ENCODE data around the gene ATF7IP2. TPM values are rescaled to one million over a fixed set of nuclear protein-coding genes. Genes with fewer than 3 reads are reported as not detected.

ATF7IP2 gene
- total RNA-seq, 1 experiment from 2014 or later: not detected

DNA sequence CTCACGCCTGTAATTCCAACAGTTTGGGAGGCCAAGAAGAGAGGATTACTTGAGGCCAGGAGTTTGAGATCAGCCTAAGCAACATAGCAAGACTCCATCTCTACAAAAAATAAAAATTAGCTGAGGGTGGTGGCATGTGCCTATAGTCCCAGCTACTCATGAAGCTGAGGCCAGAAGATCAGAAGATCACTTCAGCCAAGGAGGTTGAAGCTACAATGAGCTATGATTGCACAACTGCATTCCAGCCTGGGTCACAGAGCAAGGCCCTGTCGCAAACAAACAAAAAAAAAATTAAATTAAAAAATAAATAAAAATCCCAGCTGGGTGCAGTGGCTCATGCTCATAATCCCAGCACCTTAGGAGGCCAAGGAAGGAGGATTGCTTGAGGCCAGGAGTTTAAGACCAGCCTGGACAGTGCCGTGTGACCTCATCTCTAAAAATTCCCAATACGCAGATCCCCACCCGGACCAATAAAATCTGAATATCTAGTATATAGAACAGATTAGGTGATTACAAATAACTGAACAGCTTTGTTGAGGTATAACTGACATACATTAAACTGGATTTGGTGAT lies 18.2 kb upstream of the ATF7IP2 start:
- no peaks in the 10 kb centered on the region for H3K4me1 ChIP-seq
- no peaks in the 10 kb centered on the region for H3K9me3 ChIP-seq (replicated peaks)
- no peaks in the 10 kb centered on the region for H3K27me3 ChIP-seq
- DNase-seq: no peak
- H3K36me3 ChIP-seq: no peaks in the 10 kb centered on the region
- H3K27ac ChIP-seq: no peak overlapping the region
- H3K4me3 ChIP-seq: no peak overlapping the region

- H3K4me1 ChIP-seq: no peaks in the 10 kb centered on the region
- H3K27me3 ChIP-seq: no peaks in the 10 kb centered on the region
- H3K4me3 ChIP-seq: no peak overlapping the region
- H3K9me3 ChIP-seq (replicated peaks): no peaks in the 10 kb centered on the region
- H3K27ac ChIP-seq: no peak overlapping the region
- DNase-seq: no peak
- H3K36me3 ChIP-seq: no peaks in the 10 kb centered on the region
Observed at GRCh38 chr16:10368969-10369551, 16.8 kb upstream of the ATF7IP2 start.

- no peak for DNase-seq
Observed at GRCh38 chr16:10370096-10370726, 15.7 kb upstream of the ATF7IP2 start.

DNA sequence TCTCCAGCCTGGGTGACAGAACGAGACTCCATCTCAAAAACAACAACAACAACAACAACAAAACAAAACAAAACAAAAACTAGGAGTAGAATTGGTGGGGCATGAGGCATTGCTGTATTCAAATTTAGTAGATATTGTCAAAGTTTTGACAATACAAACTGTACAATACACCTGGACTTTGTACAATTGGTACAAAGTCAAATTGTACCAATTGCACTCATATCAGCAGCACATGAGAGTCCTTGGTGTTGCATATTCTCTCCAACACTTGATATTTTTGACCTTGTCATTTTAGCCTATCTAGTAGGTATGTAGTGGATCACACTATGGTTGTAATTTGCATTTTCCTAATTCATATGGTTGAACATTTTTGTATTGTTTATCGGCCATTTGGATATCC lies 14.3 kb upstream of the ATF7IP2 start:
- no peaks in the 10 kb centered on the region for H3K36me3 ChIP-seq
- H3K27me3 ChIP-seq: no peaks in the 10 kb centered on the region
- no peak for DNase-seq
- H3K9me3 ChIP-seq (replicated peaks): no peaks in the 10 kb centered on the region
- H3K4me1 ChIP-seq: no peaks in the 10 kb centered on the region
- H3K4me3 ChIP-seq: no peak overlapping the region
- no peak overlapping the region for H3K27ac ChIP-seq

More at GRCh38 chr16:10370096-10370726, 15.7 kb upstream of the ATF7IP2 start:
- no peaks in the 10 kb centered on the region for H3K9me3 ChIP-seq (replicated peaks)
- no peak overlapping the region for H3K4me3 ChIP-seq
- H3K4me1 ChIP-seq: no peaks in the 10 kb centered on the region
- no peak overlapping the region for H3K27ac ChIP-seq
- no peaks in the 10 kb centered on the region for H3K36me3 ChIP-seq
- H3K27me3 ChIP-seq: no peaks in the 10 kb centered on the region

DNA sequence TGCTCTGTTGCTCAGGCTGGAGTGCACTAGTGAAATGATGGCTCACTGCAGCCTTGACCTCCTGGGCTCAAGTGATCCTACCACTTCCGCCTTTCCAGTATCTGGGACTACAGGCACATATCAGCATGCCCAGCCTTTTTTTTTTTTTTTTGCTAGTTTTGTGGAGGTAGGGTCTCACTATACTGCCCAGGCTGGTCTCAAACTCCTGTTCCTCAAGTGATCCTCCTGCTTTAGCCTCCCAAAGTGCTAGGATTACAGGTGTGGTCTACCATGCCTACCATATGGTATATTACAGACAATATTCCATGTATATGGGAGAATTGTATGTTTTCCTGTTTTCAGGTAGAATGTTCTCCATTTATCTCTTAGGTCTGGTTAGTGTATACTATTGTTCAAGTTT lies 12.3 kb upstream of the ATF7IP2 start:
- no peak overlapping the region for H3K4me3 ChIP-seq
- no peaks in the 10 kb centered on the region for H3K4me1 ChIP-seq
- H3K27me3 ChIP-seq: no peaks in the 10 kb centered on the region
- no peaks in the 10 kb centered on the region for H3K9me3 ChIP-seq (replicated peaks)
- H3K27ac ChIP-seq: no peak overlapping the region
- no peaks in the 10 kb centered on the region for H3K36me3 ChIP-seq
- DNase-seq: no peak

GRCh38 chr16:10376229-10376628 lies 9.6 kb upstream of the ATF7IP2 start:
- Histone ChIP-seq H3K4me3 (no peak overlapping the region), H3K36me3 (no peaks in the 10 kb centered on the region), H3K4me1 (no peaks in the 10 kb centered on the region), H3K27me3 (no peaks in the 10 kb centered on the region), H3K9me3 (replicated peaks) (no peaks in the 10 kb centered on the region), H3K27ac (no peak overlapping the region)
- no peak for DNase-seq

GRCh38 chr16:10383626-10384025 lies 2.2 kb upstream of the ATF7IP2 start:
- Histone ChIP-seq H3K27ac (no peak overlapping the region), H3K4me1 (no peaks in the 10 kb centered on the region), H3K27me3 (no peaks in the 10 kb centered on the region), H3K9me3 (replicated peaks) (no peaks in the 10 kb centered on the region), H3K4me3 (no peak overlapping the region), H3K36me3 (no peaks in the 10 kb centered on the region)
- DNase-seq: no peak

GRCh38 chr16:10386517-10387100 lies 748 bp downstream of the ATF7IP2 start:
- Histone ChIP-seq H3K27ac (no peak overlapping the region), H3K4me3 (no peak overlapping the region)
- DNase-seq: no peak

GRCh38 chr16:10387188-10387617 lies 1.3 kb downstream of the ATF7IP2 start:
- Histone ChIP-seq H3K36me3 (no peaks in the 10 kb centered on the region), H3K27me3 (no peaks in the 10 kb centered on the region), H3K27ac (no peak overlapping the region), H3K4me3 (no peak overlapping the region), H3K9me3 (replicated peaks) (no peaks in the 10 kb centered on the region), H3K4me1 (no peaks in the 10 kb centered on the region)
- DNase-seq: no peak

More at GRCh38 chr16:10386517-10387100, 748 bp downstream of the ATF7IP2 start:
- Histone ChIP-seq H3K9me3 (replicated peaks) (no peaks in the 10 kb centered on the region), H3K4me1 (no peaks in the 10 kb centered on the region), H3K27me3 (no peaks in the 10 kb centered on the region), H3K36me3 (no peaks in the 10 kb centered on the region)

GRCh38 chr16:10388988-10389387 lies 3.1 kb downstream of the ATF7IP2 start:
- H3K4me3 ChIP-seq: no peak overlapping the region
- H3K36me3 ChIP-seq: no peaks in the 10 kb centered on the region
- H3K9me3 ChIP-seq (replicated peaks): no peaks in the 10 kb centered on the region
- H3K4me1 ChIP-seq: no peaks in the 10 kb centered on the region
- no peak overlapping the region for H3K27ac ChIP-seq
- no peaks in the 10 kb centered on the region for H3K27me3 ChIP-seq
- DNase-seq: no peak

GRCh38 chr16:10390330-10390729 lies 4.5 kb downstream of the ATF7IP2 start:
- H3K27ac ChIP-seq: no peak overlapping the region
- no peaks in the 10 kb centered on the region for H3K9me3 ChIP-seq (replicated peaks)
- H3K27me3 ChIP-seq: no peaks in the 10 kb centered on the region
- H3K4me3 ChIP-seq: no peak overlapping the region
- H3K4me1 ChIP-seq: no peaks in the 10 kb centered on the region
- H3K36me3 ChIP-seq: no peaks in the 10 kb centered on the region
- no peak for DNase-seq

- no peak for DNase-seq
- H3K27me3 ChIP-seq: no peaks in the 10 kb centered on the region
- H3K36me3 ChIP-seq: no peaks in the 10 kb centered on the region
- H3K4me1 ChIP-seq: no peaks in the 10 kb centered on the region
- H3K9me3 ChIP-seq (replicated peaks): no peaks in the 10 kb centered on the region
- H3K27ac ChIP-seq: no peak overlapping the region
- no peak overlapping the region for H3K4me3 ChIP-seq
Observed at GRCh38 chr16:10390867-10391266, 5.0 kb downstream of the ATF7IP2 start.

DNA sequence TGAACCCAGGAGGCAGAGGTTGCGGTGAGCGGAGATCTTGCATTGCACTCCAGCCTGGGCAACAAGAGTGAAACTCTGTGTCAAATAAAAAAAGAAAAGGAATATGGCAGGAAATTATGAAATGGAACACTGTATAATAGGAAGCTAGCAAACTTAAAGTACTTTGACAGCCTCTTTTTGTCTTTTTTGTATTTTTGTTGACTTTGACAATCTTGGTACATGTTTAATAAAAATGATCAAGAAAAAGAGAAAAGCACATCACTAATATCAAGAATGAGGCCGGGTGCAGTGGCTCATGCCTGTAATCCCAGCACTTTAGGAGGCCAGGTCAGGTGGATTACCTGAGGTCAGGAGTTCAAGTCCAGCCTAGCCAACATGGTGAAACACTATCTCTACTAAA lies 5.5 kb downstream of the ATF7IP2 start:
- no peak for DNase-seq
- Histone ChIP-seq H3K27me3 (no peaks in the 10 kb centered on the region), H3K36me3 (no peaks in the 10 kb centered on the region), H3K27ac (no peak overlapping the region), H3K9me3 (replicated peaks) (no peaks in the 10 kb centered on the region), H3K4me3 (no peak overlapping the region), H3K4me1 (no peaks in the 10 kb centered on the region)

GRCh38 chr16:10402975-10403374 lies 17.1 kb downstream of the ATF7IP2 start:
- no peaks in the 10 kb centered on the region for H3K36me3 ChIP-seq
- no peaks in the 10 kb centered on the region for H3K27me3 ChIP-seq
- H3K4me1 ChIP-seq: no peaks in the 10 kb centered on the region
- H3K9me3 ChIP-seq (replicated peaks): no peaks in the 10 kb centered on the region
- H3K27ac ChIP-seq: no peak overlapping the region
- H3K4me3 ChIP-seq: no peak overlapping the region
- DNase-seq: no peak

DNA sequence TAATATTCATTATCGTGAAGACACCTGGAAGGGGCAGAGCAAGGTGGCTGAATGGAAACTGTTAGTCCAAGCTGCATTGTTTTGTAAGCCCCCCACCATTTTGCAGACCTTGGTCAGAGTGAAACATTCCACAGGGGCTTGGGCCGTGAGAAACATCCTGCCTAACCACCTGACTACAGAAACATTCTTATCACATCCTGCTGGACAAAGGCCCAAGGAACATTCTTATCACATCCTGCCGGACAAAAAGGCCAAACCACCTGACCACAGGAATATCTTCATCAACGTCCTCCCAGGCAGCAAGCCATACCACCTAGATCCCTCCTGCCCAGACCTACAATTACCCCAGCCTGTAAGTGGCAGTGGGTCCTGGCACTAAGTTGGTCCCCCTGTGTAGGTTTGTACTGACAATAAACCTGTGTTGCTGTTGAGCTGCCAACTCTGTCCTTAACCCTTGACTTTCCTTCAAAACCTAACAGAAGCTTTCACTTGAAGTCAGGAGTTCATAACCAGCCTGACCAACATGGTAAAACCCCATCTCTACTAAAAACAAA lies 19.6 kb downstream of the ATF7IP2 start:
- Histone ChIP-seq H3K27ac (no peak overlapping the region), H3K27me3 (no peaks in the 10 kb centered on the region), H3K36me3 (no peaks in the 10 kb centered on the region), H3K4me1 (no peaks in the 10 kb centered on the region), H3K4me3 (no peak overlapping the region), H3K9me3 (replicated peaks) (no peaks in the 10 kb centered on the region)
- DNase-seq: no peak

Data from SJCRH30 (cell line).